K562 (cell line): ENCODE data around the gene SLC4A1. TPM values are rescaled to one million over a fixed set of nuclear protein-coding genes. Genes with fewer than 3 reads are reported as not detected.

Experiments
- CCNT2 ChIP-seq: IDR thresholded peaks from 2 replicates; pipeline ENCODE4 v1.6.1; 2011; ENCODE audit warnings: borderline replicate concordance, low read depth, mild to moderate bottlenecking, moderate library complexity, mixed read lengths, low read length; ENCODE audit not compliant: insufficient read length; ENCODE audit errors: extremely low read depth
- HDAC1 ChIP-seq, 2 experiments: fragments of 450-650 bp; IDR thresholded peaks; 2 replicates each; pipeline ENCODE4 v1.6.1; 2016 to 2017; ENCODE audit warnings: inconsistent platforms in 1 of 2, mild to moderate bottlenecking in 1 of 2, moderate library complexity in 1 of 2
- NFIC ChIP-seq: fragments of 450-650 bp; IDR thresholded peaks from 2 replicates; pipeline ENCODE4 v1.6.1; 2017; ENCODE audit warnings: mild to moderate bottlenecking, inconsistent platforms
- POLR3A ChIP-seq: IDR thresholded peaks from 2 replicates; pipeline ENCODE4 v1.6.1; 2011; ENCODE audit warnings: borderline replicate concordance, mild to moderate bottlenecking, moderate library complexity; ENCODE audit not compliant: insufficient read length, insufficient read depth; ENCODE audit errors: extremely low read depth
- PURB ChIP-seq: sonication (generic); formaldehyde crosslinking; IDR thresholded peaks from 2 replicates; pipeline ENCODE4 v1.9.0; 2021; ENCODE audit warnings: low read depth, mild to moderate bottlenecking, missing genetic modification reagents
- RNF2 ChIP-seq: sonication (generic); IDR thresholded peaks from 2 replicates; pipeline ENCODE4 v1.6.1; 2016
- SMAD3 ChIP-seq: fragments of 450-650 bp; formaldehyde crosslinking; conservative IDR thresholded peaks from 2 replicates; pipeline ENCODE4 v1.4.0; 2020; ENCODE audit warnings: mild to moderate bottlenecking
- SMC3 ChIP-seq: conservative IDR thresholded peaks from 2 replicates; pipeline ENCODE4 v1.6.1; 2011; ENCODE audit warnings: low read depth, low read length, improper control_type of control experiment; ENCODE audit not compliant: insufficient read depth
- TCF7 ChIP-seq: sonication (generic); IDR thresholded peaks from 2 replicates; pipeline ENCODE4 v1.6.1; 2016; ENCODE audit warnings: antibody characterized with exemption, borderline replicate concordance
- ZNF584 ChIP-seq: fragments of 200-800 bp; sonication (Bioruptor generic); IDR thresholded peaks from 2 replicates; pipeline ENCODE4 v1.6.1; 2016; ENCODE audit warnings: low read depth, mild to moderate bottlenecking, missing genetic modification characterization, missing compliant biosample characterization
- polyA plus RNA-seq, 8 experiments: library from polyadenylated mRNA; depleted of rRNA in 4 of 8; stranded (reverse) in 5 of 8; unstranded in 3 of 8; fragments of >200 nt; fragmentation: Nextera tagmentation in 2 of 8; fragmentation: Illumina TruSeq in 1 of 8; extraction: Ambion mirVana in 2 of 8; extraction: Trizol in 1 of 8; gene quantifications; 2 replicates each; pipeline versions ENCODE4 v1.2.1 to v1.2.3, GENCODE V29; 2011 to 2014; ENCODE audit warnings: inconsistent platforms in 1 of 8, missing spikeins in 1 of 8
- total RNA-seq, 7 experiments: library from RNA; depleted of rRNA in 6 of 7; stranded (reverse); fragments of >200 nt in 6 of 7; fragmentation: Illumina TruSeq in 2 of 7; extraction: Trizol in 2 of 7; gene quantifications; 2 replicates each; pipeline versions ENCODE4 v1.2.1 to v1.2.3, GENCODE V29; 2011 to 2021; ENCODE audit warnings: low replicate concordance in 1 of 7
- TF ChIP-seq, protein P1 (sequence below): fragments of 250-450 bp; sonication (Bioruptor Pico); IDR thresholded peaks from 2 replicates; pipeline ENCODE4 v1.4.0; 2020
- TF ChIP-seq, protein P2 (sequence below): sonication (generic); formaldehyde crosslinking; IDR thresholded peaks from 2 replicates; pipeline ENCODE4 v1.8.0; 2023; ENCODE audit warnings: missing genetic modification reagents, mild to moderate bottlenecking, borderline replicate concordance
- TF ChIP-seq, protein P3 (sequence below): fragments of 450-650 bp; IDR thresholded peaks from 2 replicates; pipeline ENCODE4 v1.6.1; 2016; ENCODE audit warnings: low read depth, mild to moderate bottlenecking, moderate library complexity
- TF ChIP-seq, protein P4 (sequence below): fragments of 250-450 bp; sonication (Bioruptor Pico); IDR thresholded peaks from 2 replicates; pipeline ENCODE4 v1.6.1; 2021; ENCODE audit warnings: mild to moderate bottlenecking

The SLC4A1 gene
- total and polyA plus RNA-seq, 9 of the 15 experiments (the other 6 are each of a cell fraction or from before 2014, with no cell fraction given): 0.14 to 1.00 (median 0.53) TPM

DNA sequence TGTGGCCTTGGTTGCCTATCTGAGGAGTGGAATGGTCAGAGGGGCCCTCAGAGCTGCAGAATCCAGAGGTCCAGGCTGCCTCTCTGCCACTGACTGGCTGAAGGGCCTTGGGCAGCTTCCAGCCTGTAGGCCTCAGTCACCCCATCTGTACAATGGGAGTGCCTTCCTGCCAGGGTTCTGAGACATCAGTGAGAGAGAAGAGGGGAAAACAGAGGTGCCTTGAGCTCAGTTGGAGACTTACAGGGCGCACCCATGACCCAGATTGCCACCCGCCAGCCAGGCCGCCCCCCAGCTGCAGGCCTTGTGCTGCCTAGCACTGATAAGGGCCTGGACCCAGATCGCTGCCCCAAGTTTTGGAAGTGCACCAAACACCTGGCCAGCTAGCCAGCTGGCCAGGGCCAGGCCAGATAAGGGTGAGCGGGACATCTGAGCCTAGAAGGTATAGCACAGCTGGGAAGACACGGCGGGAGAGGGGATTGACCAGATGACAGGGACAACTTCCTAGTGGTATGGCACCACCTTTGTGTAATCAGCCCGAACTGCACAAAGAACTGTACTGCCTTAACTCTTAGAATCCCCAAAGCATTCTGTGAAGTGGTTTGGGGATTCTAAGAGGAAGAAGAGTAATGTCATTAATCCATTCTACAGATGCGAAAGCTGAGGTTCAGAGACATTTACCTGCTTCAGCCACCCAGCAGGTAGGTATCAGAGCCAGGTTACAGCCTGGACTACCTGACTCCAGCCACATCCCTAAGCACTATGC is 1.4 kb downstream of the SLC4A1 start (continued):
- TF ChIP-seq SMC3 (0 out of 2 replicates have a peak, but pooled peaks have one; percentile 16), ZNF584 (CRISPR knock-in tag) (peak; percentile 32; the same call in 1 of the 2 replicates), SMAD3 (CRISPR knock-in tag) (no peak), HDAC1 (IDR thresholded peaks at IDR 0.05) (peak in 1 of 2 experiments; percentile 83; a peak in 3 of 4 replicates), PURB (no peak), NFIC (peak; percentile 100), TCF7 (peak; percentile 43; the same call in 1 of the 2 replicates), POLR3A (no peak), CCNT2 (peak; percentile 100), RNF2 (peak; percentile 75; the same call in 1 of the 2 replicates)
- TF ChIP-seq, protein P1, sequence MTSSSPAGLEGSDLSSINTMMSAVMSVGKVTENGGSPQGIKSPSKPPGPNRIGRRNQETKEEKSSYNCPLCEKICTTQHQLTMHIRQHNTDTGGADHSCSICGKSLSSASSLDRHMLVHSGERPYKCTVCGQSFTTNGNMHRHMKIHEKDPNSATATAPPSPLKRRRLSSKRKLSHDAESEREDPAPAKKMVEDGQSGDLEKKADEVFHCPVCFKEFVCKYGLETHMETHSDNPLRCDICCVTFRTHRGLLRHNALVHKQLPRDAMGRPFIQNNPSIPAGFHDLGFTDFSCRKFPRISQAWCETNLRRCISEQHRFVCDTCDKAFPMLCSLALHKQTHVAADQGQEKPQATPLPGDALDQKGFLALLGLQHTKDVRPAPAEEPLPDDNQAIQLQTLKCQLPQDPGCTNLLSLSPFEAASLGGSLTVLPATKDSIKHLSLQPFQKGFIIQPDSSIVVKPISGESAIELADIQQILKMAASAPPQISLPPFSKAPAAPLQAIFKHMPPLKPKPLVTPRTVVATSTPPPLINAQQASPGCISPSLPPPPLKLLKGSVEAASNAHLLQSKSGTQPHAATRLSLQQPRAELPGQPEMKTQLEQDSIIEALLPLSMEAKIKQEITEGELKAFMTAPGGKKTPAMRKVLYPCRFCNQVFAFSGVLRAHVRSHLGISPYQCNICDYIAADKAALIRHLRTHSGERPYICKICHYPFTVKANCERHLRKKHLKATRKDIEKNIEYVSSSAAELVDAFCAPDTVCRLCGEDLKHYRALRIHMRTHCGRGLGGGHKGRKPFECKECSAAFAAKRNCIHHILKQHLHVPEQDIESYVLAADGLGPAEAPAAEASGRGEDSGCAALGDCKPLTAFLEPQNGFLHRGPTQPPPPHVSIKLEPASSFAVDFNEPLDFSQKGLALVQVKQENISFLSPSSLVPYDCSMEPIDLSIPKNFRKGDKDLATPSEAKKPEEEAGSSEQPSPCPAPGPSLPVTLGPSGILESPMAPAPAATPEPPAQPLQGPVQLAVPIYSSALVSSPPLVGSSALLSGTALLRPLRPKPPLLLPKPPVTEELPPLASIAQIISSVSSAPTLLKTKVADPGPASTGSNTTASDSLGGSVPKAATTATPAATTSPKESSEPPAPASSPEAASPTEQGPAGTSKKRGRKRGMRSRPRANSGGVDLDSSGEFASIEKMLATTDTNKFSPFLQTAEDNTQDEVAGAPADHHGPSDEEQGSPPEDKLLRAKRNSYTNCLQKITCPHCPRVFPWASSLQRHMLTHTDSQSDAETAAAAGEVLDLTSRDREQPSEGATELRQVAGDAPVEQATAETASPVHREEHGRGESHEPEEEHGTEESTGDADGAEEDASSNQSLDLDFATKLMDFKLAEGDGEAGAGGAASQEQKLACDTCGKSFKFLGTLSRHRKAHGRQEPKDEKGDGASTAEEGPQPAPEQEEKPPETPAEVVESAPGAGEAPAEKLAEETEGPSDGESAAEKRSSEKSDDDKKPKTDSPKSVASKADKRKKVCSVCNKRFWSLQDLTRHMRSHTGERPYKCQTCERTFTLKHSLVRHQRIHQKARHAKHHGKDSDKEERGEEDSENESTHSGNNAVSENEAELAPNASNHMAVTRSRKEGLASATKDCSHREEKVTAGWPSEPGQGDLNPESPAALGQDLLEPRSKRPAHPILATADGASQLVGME (CRISPR knock-in tag): no peak
- TF ChIP-seq, protein P2, sequence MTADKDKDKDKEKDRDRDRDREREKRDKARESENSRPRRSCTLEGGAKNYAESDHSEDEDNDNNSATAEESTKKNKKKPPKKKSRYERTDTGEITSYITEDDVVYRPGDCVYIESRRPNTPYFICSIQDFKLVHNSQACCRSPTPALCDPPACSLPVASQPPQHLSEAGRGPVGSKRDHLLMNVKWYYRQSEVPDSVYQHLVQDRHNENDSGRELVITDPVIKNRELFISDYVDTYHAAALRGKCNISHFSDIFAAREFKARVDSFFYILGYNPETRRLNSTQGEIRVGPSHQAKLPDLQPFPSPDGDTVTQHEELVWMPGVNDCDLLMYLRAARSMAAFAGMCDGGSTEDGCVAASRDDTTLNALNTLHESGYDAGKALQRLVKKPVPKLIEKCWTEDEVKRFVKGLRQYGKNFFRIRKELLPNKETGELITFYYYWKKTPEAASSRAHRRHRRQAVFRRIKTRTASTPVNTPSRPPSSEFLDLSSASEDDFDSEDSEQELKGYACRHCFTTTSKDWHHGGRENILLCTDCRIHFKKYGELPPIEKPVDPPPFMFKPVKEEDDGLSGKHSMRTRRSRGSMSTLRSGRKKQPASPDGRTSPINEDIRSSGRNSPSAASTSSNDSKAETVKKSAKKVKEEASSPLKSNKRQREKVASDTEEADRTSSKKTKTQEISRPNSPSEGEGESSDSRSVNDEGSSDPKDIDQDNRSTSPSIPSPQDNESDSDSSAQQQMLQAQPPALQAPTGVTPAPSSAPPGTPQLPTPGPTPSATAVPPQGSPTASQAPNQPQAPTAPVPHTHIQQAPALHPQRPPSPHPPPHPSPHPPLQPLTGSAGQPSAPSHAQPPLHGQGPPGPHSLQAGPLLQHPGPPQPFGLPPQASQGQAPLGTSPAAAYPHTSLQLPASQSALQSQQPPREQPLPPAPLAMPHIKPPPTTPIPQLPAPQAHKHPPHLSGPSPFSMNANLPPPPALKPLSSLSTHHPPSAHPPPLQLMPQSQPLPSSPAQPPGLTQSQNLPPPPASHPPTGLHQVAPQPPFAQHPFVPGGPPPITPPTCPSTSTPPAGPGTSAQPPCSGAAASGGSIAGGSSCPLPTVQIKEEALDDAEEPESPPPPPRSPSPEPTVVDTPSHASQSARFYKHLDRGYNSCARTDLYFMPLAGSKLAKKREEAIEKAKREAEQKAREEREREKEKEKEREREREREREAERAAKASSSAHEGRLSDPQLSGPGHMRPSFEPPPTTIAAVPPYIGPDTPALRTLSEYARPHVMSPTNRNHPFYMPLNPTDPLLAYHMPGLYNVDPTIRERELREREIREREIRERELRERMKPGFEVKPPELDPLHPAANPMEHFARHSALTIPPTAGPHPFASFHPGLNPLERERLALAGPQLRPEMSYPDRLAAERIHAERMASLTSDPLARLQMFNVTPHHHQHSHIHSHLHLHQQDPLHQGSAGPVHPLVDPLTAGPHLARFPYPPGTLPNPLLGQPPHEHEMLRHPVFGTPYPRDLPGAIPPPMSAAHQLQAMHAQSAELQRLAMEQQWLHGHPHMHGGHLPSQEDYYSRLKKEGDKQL (CRISPR knock-in tag): peak; percentile 98; the same call in 1 of the 2 replicates
- TF ChIP-seq, protein P3, sequence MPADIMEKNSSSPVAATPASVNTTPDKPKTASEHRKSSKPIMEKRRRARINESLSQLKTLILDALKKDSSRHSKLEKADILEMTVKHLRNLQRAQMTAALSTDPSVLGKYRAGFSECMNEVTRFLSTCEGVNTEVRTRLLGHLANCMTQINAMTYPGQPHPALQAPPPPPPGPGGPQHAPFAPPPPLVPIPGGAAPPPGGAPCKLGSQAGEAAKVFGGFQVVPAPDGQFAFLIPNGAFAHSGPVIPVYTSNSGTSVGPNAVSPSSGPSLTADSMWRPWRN: peak; percentile 97
- TF ChIP-seq, protein P4, sequence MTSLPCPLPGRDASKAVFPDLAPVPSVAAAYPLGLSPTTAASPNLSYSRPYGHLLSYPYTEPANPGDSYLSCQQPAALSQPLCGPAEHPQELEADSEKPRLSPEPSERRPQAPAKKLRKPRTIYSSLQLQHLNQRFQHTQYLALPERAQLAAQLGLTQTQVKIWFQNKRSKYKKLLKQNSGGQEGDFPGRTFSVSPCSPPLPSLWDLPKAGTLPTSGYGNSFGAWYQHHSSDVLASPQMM: no peak
